ENCODE measurements around the gene GOLGA6C.
"Not testable (repeated sequence)": the region's sequence is repeated elsewhere in the genome, so short reads cannot be mapped to it uniquely, and the experiment has no call there.

Gene GOLGA6C

GRCh38 chr15:75238150-75238549 lies 20.0 kb upstream of the GOLGA6C start:
- Histone ChIP-seq H3K4me2 (ENCODE audit: low read depth, low read length) (no peak overlapping the region), H3K27me3 (replicated peaks; ENCODE audit: insufficient read depth, low read length) (peaks cover 10% of the 10 kb centered on the region), H3K9me2 (replicated peaks; ENCODE audit: insufficient read depth, low read length) (no peaks in the 10 kb centered on the region), H3K4me1 (ENCODE audit: low read length) (no peaks in the 10 kb centered on the region), H3K79me2 (ENCODE audit: low read length) (no peaks in the 10 kb centered on the region), H4K20me1 (ENCODE audit: insufficient read depth, low read length) (no peaks in the 10 kb centered on the region), H3F3A (ENCODE audit: insufficient read depth, low read length) (no peaks in the 10 kb centered on the region), H3K9ac (ENCODE audit: low read length) (no peak overlapping the region), H3K9me3 (replicated peaks; ENCODE audit: insufficient read depth, low read length) (no peaks in the 10 kb centered on the region), H3K27ac (ENCODE audit: low read length) (no peak overlapping the region), H2AFZ (ENCODE audit: low read length) (no peak overlapping the region), H3K36me3 (replicated peaks; ENCODE audit: insufficient read depth, low read length) (no peaks in the 10 kb centered on the region), H3K4me3 (ENCODE audit: low read length) (no peak overlapping the region)
- TF ChIP-seq EZH2 (optimal IDR thresholded peaks at IDR 0.05; ENCODE audit: low read depth, low read length) (no peak), EZH2phosphoT487 (IDR thresholded peaks at IDR 0.05; ENCODE audit: low read length) (no peak), CTCF (IDR thresholded peaks at IDR 0.05; ENCODE audit: low read length) (no peak)
- DNase-seq, result no peak

- not testable (repeated sequence) for H3K9me2 ChIP-seq (replicated peaks; ENCODE audit: insufficient read depth, low read length); H3K4me3 ChIP-seq (ENCODE audit: low read length); DNase-seq; H3K27ac ChIP-seq (ENCODE audit: low read length); H4K20me1 ChIP-seq (ENCODE audit: insufficient read depth, low read length); H3K36me3 ChIP-seq (replicated peaks; ENCODE audit: insufficient read depth, low read length); H2AFZ ChIP-seq (ENCODE audit: low read length); H3K27me3 ChIP-seq (replicated peaks; ENCODE audit: insufficient read depth, low read length); H3K9me3 ChIP-seq (replicated peaks; ENCODE audit: insufficient read depth, low read length); H3K9ac ChIP-seq (ENCODE audit: low read length); H3F3A ChIP-seq (ENCODE audit: insufficient read depth, low read length); H3K4me1 ChIP-seq (ENCODE audit: low read length); H3K79me2 ChIP-seq (ENCODE audit: low read length); H3K4me2 ChIP-seq (ENCODE audit: low read depth, low read length)
Measured at GRCh38 chr15:75245741-75246140, 12.4 kb upstream of the GOLGA6C start.

GRCh38 chr15:75248991-75249390 lies 9.1 kb upstream of the GOLGA6C start:
- H3K4me1 ChIP-seq (ENCODE audit: low read length); H3K4me2 ChIP-seq (ENCODE audit: low read depth, low read length); H3K9me2 ChIP-seq (replicated peaks; ENCODE audit: insufficient read depth, low read length); H3K79me2 ChIP-seq (ENCODE audit: low read length); H3K9ac ChIP-seq (ENCODE audit: low read length); DNase-seq; H4K20me1 ChIP-seq (ENCODE audit: insufficient read depth, low read length); H3K36me3 ChIP-seq (replicated peaks; ENCODE audit: insufficient read depth, low read length); H2AFZ ChIP-seq (ENCODE audit: low read length); H3K27ac ChIP-seq (ENCODE audit: low read length); H3K9me3 ChIP-seq (replicated peaks; ENCODE audit: insufficient read depth, low read length); H3K27me3 ChIP-seq (replicated peaks; ENCODE audit: insufficient read depth, low read length); H3F3A ChIP-seq (ENCODE audit: insufficient read depth, low read length); H3K4me3 ChIP-seq (ENCODE audit: low read length): not testable (repeated sequence)

- no peaks in the 10 kb centered on the region for H3K4me1 ChIP-seq (ENCODE audit: low read length)
- H2AFZ ChIP-seq (ENCODE audit: low read length), result no peak overlapping the region
- no peaks in the 10 kb centered on the region for H3K9me2 ChIP-seq (replicated peaks; ENCODE audit: insufficient read depth, low read length)
- H3K4me3 ChIP-seq (ENCODE audit: low read length), result no peak overlapping the region
- H3K4me2 ChIP-seq (ENCODE audit: low read depth, low read length), result no peak overlapping the region
- no peaks in the 10 kb centered on the region for H3K79me2 ChIP-seq (ENCODE audit: low read length)
- H4K20me1 ChIP-seq (ENCODE audit: insufficient read depth, low read length), result no peaks in the 10 kb centered on the region
- H3F3A ChIP-seq (ENCODE audit: insufficient read depth, low read length), result no peaks in the 10 kb centered on the region
- TF ChIP-seq EZH2phosphoT487 (IDR thresholded peaks at IDR 0.05; ENCODE audit: low read length) (no peak), CTCF (IDR thresholded peaks at IDR 0.05; ENCODE audit: low read length) (no peak), EZH2 (optimal IDR thresholded peaks at IDR 0.05; ENCODE audit: low read depth, low read length) (no peak)
- H3K9ac ChIP-seq (ENCODE audit: low read length), result no peak overlapping the region
- no peak overlapping the region for H3K27ac ChIP-seq (ENCODE audit: low read length)
- H3K36me3 ChIP-seq (replicated peaks; ENCODE audit: insufficient read depth, low read length), result no peaks in the 10 kb centered on the region
- H3K9me3 ChIP-seq (replicated peaks; ENCODE audit: insufficient read depth, low read length), result no peaks in the 10 kb centered on the region
- H3K27me3 ChIP-seq (replicated peaks; ENCODE audit: insufficient read depth, low read length), result no peaks in the 10 kb centered on the region
- no peak for DNase-seq
Measured at GRCh38 chr15:75249726-75250125, 8.4 kb upstream of the GOLGA6C start.

GRCh38 chr15:75251343-75251742 lies 6.8 kb upstream of the GOLGA6C start:
- not testable (repeated sequence) for H3K27me3 ChIP-seq (replicated peaks; ENCODE audit: insufficient read depth, low read length); H3K9me3 ChIP-seq (replicated peaks; ENCODE audit: insufficient read depth, low read length); H4K20me1 ChIP-seq (ENCODE audit: insufficient read depth, low read length); H3K4me3 ChIP-seq (ENCODE audit: low read length); H3F3A ChIP-seq (ENCODE audit: insufficient read depth, low read length); H3K4me1 ChIP-seq (ENCODE audit: low read length); H2AFZ ChIP-seq (ENCODE audit: low read length); H3K9ac ChIP-seq (ENCODE audit: low read length); H3K9me2 ChIP-seq (replicated peaks; ENCODE audit: insufficient read depth, low read length); H3K36me3 ChIP-seq (replicated peaks; ENCODE audit: insufficient read depth, low read length); H3K79me2 ChIP-seq (ENCODE audit: low read length); H3K27ac ChIP-seq (ENCODE audit: low read length); DNase-seq; H3K4me2 ChIP-seq (ENCODE audit: low read depth, low read length)

GRCh38 chr15:75252285-75252684 lies 5.8 kb upstream of the GOLGA6C start:
- H2AFZ ChIP-seq (ENCODE audit: low read length), result not testable (repeated sequence)

More at GRCh38 chr15:75252285-75252684, 5.8 kb upstream of the GOLGA6C start:
- H3K36me3 ChIP-seq (replicated peaks; ENCODE audit: insufficient read depth, low read length); H3F3A ChIP-seq (ENCODE audit: insufficient read depth, low read length); H3K9me2 ChIP-seq (replicated peaks; ENCODE audit: insufficient read depth, low read length); H3K4me3 ChIP-seq (ENCODE audit: low read length); H3K79me2 ChIP-seq (ENCODE audit: low read length); H3K27me3 ChIP-seq (replicated peaks; ENCODE audit: insufficient read depth, low read length); H4K20me1 ChIP-seq (ENCODE audit: insufficient read depth, low read length); H3K27ac ChIP-seq (ENCODE audit: low read length); DNase-seq; H3K9me3 ChIP-seq (replicated peaks; ENCODE audit: insufficient read depth, low read length); H3K4me2 ChIP-seq (ENCODE audit: low read depth, low read length); H3K9ac ChIP-seq (ENCODE audit: low read length); H3K4me1 ChIP-seq (ENCODE audit: low read length): not testable (repeated sequence)

All from MM.1S (cell line).